HG03354 (cell line): ENCODE results near the gene GID4.
"Not testable (repeated sequence)": the region's sequence is repeated elsewhere in the genome, so short reads cannot be mapped to it uniquely, and the experiment has no call there.

ENCODE experiments used
- ATAC-seq: cut with Tn5 transposase; IDR thresholded peaks from one replicate; pipeline ENCODE4 v1.9.1; 2021; ENCODE audit warnings: mild to moderate bottlenecking; ENCODE audit not compliant: unreplicated experiment, poor library complexity, severe bottlenecking

Gene GID4

DNA sequence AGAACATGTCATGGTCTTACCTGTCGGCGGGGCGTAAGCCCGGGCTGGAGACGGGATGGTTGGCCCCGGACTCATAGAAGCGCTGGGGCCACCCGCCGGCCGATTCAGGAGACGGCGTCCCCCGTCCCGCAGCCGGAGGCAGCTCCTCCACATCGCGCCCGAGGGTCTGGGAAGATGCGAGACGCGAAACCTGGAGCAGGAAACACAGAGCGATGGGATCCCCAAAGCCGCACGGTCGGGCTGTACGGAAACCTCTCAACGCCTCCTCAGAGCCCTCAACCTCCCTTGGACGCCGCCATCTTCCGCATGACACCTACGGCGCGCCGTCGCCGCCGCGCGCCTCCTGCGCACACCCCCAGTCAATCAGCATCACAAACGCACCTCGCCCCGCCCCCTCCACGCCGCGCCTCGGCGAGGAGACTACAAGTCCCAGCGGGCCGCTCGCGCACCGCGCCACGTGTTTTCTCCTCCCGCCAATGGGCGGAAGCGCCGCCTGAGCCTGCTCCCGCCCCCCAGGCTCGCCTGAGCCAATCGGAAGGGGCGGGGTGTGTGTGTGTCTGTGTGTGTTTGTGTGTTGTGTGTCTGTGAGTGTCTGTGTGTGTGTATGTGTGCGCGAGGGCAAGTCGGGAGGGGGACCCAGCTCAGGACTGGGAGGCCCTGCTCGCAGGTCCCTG lies at the start of gene GID4, which contains the start of gene ATPAF2:
Gene GID4, plus strand, starts transcription at position 548 of the 674 bp plus-strand sequence. Its CDS starts 57 bp downstream, at position 605.
Gene ATPAF2, minus strand, starts transcription at position 308 of the 674 bp plus-strand sequence. Its CDS starts 155 bp downstream, at position 153.
- peak; percentile 90 for ATAC-seq

DNA sequence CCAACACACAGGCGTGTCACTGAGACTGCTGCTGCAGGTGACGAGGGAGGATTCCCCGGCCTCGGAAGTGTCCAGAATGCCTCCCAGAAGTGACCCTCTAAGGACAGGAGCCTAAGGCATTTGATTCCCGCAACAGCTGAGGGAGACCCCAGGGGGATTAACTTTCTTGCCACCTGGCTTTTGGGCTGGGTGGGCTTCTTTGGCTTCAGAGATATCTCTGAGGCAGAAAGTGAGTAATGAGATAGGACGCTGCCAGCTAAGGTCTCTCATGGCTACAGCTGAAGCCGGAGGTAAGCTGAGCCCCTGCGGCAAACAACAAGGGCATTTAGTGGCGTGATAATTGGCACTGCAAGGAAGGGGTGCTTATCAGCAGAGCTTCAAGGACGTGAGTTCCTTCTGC lies 49.6 kb upstream of the GID4 start:
- no peak for ATAC-seq

DNA sequence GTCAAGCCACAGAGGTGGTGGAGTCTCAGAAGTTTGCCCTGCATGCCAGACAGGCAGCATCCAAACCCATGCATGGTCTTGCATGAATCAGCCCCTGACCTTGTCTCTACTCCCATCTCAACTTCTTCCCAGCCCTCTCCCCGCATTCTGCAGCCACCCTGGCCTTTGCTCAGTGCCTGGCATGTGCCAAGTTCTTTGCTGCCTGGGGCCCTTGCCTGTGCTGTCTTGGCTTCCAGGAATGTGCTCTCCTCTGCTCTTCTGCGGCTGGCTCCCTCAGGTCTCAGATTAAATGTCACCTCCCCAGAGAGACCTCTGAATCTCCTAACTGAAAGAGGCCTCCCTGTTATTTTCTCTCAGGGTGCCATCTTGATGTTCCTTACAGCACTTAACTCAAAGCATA lies 48.9 kb upstream of the GID4 start:
- ATAC-seq, result no peak

DNA sequence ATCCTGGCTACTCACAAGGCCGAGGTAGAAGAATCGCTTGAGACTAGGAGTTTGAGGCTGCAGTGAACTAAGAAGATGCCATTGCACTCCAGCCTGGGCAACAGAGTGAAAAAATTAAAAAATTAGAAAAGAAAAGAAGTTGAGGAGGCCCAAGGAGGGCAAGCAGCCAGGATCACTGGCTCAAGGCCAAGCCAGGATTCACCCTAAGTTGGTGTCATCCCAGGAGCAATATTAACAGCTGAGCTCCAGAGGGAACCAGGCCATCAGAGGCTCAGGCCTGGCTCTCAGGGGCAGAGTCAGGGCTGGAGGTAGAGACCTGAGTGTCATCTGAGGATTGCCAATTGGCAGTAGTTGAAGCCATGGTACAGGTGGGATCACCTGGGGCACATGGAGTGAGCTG lies 45.8 kb upstream of the GID4 start:
- no peak for ATAC-seq

DNA sequence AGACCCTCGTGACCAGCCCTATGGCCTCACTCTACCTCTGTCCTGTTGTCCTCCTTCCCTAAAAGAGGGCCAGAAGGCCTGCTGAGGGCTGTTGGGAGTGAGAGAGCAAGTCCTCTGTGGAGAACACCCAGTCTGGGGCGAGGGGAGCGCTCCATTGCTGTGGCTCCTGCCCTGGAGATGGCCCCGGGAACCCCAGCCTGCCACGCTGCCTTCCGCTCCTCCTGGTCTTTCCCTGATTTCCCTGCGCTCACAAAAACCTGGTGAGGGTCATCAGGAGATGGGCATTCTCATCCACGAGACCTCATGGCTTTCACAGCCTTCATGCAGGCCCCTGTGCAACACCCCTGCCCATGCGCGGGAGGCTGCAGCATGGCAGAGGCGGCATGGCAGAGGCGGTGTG lies 45.4 kb upstream of the GID4 start:
- ATAC-seq, result no peak

DNA sequence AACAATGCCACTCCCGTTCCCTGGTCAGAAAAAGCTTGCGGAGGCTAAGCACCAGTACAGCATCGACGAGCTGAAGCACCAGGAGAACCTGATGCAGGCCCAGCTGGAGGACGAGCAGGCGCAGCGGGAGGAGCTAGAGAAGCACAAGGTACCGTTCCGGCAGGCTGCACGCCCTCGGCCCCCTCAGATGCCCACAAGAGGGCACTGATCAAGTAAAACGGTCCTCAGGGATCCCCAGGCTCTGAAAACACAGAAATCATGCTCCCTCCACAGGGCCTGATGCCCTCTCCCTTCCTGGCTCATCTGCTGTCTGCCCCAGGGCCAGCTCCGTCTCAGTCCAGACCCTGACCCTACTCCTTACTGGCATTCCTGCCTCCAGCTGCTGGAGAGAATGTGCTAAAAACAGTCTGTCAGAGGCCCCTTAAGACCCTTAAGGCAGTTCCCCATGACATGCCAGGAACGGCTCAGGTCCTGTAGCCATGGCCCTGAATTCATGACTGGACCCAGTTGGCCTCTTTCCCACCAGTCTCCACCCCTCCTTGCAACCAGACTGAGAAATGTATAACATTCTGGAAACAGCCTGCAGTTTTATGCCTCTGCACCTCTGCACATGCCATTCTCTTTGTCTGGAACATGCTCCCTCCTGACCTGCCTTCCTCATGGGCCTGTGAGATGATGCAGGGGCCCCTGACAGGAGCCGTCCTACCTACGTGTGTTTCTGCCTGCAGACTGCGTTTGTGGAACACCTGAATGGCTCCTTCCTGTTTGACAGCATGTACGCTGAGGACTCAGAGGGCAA lies 44.7 kb upstream of the GID4 start:
- no peak for ATAC-seq

DNA sequence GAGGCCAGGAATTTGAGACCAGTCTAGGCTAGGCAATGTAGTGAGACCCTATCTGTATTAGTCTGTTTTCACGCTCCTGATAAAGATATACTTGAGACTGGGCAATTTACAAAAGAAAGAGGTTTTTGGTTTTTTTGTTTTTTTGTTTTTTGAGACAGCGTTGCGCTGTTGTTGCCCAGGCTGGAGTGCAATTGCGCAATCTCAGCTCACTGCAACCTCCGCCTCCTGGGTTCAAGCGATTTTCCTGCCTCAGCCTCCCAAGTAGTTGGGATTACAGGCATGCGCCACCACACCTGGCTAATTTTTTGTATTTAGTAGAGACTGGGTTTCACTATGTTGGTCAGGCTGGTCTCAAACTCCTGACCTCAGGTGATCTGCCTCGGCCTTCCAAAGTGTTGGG lies 43.3 kb upstream of the GID4 start:
- not testable (repeated sequence) for ATAC-seq

DNA sequence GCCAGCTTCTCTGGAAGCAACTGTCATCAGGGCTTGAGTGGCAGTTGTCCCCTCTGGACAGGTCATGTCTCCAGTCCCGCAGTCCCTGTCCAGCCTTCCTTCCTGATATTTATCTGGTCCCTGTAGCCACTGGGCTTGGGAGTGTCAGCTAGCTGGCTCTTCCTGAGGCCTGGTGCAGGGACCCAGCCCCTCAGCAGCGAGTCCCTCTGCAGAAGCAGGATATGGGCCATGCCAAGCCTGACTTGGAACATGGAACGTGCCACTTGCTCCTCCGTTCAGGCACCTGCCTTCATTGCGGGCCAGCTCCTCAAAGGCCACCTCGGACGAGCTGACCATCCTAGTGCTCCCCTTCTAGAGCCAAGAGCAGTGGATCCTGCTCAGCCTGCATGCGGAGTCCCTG lies 40.3 kb upstream of the GID4 start:
- ATAC-seq, result no peak

DNA sequence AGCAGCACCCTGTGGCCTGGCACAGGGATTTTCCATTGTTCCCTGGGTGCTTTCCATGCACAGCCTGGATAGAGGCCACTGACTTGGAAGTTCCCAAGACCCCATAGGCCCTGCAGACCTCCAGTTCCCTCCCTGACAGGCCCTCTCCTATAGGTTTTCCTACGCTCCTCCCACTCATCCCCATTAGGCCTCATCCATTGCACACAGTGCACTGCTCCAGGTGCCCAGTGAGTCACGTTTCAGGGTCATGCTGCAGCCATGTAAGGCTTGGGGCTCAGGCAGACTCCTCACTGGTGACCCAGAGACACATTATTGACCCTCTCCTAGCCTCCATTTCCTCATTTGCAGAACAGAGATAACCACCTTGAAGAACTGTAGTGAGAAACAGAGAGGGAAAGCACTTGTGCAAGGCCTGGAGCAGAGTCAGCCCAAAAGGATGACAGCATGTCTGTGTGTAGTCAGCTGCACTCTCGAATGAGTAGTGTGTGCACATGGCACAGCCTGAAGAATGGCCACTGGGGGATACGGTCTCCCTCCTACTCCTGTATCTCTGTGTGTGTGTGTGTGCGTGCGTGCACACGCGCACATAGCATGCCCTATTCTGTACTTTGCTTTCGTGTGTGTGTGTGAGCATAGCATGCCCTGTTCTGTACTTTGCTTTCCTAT lies 39.7 kb upstream of the GID4 start:
- ATAC-seq, result no peak

DNA sequence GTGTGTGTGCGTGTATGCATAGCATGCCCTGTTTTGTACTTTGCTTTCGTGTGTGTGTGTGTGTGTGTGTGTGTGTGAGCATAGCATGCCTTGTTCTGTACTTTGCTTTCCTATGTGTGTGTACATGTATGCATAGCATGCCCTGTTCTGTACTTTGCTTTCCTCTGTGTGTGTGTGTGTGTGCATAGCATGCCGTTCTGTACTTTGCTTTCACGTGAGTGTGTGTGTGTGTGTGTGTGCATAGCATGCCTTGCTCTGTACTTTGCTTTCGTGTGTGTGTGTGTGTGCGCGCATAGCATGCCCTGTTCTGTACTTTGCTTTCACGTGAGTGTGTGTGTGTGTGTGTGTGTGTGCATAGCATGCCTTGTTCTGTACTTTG lies 39.2 kb upstream of the GID4 start:
- no peak for ATAC-seq

DNA sequence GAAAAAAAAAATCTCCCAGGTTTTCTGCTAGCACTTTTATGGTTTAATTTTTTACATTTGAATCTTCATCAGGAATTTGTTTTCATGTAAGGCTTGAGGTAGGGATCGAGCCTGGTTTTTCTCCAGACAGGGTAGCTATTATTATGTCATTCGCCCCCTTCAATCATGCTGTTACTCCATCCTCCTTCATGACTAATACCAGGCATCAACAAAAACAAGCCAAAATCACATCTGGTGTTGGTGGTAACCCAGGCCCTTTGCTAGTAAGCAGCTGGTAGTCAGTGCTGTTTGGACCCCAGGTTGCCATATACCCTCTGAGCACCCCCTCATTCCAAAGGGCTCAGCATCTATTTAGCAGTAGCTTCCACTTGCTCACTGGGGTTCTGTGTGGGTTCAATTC lies 37.0 kb upstream of the GID4 start:
- no peak for ATAC-seq

DNA sequence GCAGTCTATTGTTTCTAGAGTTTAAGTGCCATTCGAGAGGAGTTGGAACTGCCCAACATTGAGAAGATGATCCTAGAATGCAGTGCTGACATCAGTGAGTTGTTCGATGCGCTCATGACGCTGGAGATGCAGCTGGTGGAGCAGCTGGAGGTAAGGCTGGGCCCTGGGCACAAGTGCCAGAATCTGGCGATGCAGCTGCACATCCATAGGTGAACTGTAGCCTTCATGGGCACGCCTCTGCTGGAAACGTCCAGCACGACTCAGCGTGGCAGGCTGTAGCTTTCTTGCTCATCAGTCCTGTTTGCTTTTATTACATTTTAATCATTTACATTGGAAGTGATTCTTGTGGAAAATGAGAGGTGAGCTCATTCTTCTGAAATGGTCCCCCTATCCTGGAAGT lies 34.9 kb upstream of the GID4 start:
- ATAC-seq, result no peak

DNA sequence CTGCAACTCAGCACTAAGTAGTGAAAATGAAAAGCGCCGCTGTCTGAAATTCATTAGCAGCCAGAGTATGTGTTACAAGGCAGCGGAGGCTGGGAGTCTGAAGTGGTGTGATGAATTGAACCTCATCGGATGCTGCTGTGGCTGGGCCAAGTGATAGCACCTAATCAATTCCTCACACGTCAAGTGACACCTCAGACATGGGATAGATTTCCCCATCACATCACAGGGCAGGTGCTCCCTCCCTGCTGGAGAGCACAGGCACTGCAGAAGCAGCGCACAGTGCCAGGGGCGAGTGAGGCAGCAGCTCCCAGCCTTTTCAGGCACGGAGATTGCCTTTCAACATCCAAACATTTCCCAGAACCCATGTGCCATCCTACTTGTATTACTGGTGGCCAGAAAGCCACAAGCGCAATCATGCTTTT lies 34.3 kb upstream of the GID4 start:
- ATAC-seq, result no peak

DNA sequence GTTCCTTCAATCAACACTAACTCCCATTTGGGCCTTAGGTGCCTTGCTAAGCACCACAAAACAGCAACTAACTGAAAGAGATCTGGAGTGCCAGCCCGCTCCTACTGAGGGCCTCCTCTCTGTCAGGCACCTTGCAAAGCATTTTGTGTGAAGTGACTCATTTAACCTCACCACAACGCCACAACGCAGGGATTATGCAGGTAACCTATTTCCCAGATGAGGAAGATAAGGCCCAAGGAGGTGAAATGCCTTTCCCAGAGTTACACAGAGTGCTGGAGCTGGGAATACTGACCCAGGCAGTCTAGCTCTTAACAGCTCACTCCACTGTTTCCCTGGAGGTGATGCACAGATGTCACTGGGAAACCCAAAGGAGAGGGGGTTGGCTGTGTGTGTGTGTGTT lies 33.7 kb upstream of the GID4 start:
- ATAC-seq, result no peak

DNA sequence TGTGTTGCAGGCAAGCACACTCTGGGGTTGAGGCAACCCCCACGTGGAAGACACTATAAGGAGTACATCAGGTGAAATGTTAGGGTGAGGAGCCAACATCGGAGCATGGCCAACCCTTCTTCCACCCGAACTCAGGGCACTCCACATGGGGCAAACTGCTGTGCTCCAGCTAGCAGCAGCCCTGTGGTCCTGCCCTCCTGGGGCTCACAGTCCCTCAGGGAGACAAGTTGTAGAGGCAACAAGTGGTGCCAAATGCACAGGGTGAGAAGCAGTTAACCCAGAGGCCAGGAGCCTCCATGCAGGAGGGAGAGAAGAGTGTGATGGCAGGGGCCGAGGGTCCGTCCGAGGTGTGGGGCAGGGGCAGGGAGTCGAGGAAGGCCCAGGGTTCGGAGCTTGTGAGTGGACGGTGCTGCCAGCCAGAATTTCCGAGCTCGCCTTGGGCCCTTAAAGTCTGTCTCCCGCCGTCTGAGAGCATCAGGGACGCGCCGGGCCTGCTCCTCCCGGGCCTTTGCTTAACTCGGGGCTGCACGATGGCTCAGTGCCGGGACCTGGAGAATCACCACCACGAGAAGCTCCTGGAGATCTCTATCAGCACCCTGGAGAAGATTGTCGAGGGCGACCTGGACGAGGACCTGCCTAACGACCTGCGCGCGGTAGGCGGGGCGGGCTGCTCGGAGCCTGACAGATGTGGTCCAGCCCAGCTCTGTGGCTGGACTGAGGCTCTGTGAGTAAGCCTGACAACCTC lies 32.5 kb upstream of the GID4 start:
- no peak for ATAC-seq

DNA sequence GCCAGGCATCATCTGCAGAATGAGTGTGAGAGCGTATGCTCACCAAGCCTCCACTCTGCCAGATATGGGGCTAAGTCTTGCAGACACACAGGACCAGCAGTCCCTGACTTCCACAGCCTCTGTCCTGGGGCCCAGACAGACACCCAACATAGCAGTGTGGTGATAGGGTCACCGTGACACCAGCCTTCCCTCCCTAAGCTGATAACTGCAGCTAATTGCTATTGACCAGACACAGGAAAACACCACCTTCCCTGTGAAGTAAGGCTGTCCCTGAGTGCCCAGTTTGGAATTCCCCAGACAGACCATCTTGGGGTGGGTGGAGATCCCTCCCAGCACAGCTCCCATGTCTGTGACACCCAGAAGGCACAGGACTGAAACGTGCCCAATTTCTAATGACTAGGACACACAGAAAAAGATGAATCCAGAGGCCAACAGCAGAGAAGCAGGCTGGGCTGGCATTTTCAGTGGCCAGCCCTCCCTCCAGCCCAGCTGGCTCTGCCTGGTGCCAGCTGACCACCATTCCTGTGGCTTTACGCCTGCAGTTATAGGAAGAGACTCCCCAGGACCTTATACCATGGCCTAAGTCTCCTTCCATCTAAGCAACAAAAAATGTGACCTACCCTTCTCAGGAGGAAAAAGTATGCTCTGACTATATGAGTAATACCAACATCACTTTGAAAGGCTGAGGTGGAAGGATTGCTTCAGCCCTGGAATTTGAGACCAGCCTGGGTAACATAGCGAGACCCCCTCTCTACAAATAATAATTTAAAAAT lies 30.5 kb upstream of the GID4 start:
- no peak for ATAC-seq

DNA sequence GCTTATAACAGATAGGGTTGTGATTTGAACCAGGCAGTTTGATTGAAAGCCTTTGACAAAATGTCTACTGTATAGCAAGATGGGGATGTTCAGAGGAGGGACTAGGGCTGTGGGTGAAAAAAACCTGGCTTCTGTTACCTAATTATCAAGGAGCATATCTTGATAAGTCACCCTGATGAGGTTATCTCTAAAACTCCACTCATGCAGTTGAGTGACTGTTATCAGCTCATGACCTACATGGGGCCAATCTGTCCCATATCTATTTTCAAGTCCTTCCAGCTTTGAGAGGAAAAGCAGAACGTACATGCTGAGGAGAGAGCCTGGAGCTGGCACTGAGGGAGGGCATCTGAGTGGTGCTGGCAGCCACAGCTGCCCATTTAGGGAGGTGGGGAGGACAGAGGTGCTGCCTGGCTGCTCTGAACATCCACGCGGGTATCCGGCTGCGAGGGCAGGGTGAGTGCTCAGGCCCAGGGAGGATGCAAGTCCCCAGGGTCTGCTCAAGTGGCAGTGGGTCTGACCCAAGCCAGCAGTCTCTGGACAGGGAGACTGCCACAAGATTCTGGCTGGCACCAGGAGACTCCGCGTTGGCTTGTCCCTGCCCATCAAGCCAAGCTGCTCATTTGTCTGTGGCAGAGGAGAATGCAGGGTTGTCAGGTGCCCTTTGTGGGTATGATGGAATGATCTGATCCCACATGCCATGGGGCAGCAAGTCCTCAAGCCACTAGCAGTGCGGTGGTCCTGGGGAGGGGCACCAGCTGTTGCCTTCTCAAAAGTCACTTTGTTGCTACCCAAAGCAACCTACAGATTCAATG lies 29.4 kb upstream of the GID4 start:
- no peak for ATAC-seq

DNA sequence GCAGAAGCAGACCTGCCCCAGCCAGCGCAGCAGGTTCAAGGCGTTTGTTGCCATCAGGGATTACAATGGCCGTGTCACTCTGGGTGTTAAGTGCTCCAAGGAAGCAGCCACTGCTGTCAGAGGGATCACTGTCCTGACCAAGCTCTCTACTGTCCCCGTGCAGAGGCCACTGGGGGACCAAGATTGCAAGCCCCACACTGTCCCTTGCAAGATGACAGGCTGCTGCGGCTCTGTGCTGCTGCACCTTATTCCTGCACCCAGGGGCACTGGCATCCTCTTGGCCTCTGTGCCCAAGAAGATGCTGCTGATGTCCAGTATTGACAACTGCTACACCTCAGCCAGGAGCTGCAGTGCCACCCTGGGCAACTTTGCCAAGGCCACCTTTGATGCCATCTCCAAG lies 27.9 kb upstream of the GID4 start:
- no peak for ATAC-seq

DNA sequence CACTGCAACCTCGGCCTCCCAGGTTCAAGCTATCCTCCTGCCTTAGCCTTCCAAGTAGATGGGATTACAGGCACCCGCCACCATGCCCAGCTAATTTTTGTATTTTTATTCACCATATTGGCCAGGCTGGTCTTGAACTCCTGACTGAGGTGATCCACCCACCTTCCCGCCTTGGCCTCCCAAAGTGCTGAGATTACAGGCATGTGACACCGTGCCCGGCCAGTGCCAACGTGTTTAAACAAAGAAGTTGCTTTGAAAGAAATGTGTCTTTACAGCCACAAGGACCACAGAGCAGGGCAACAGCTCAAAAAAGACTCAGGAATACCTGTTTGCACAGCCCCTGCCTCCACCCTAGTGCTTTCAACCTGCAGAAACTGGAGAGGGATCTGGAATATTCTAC lies 25.2 kb upstream of the GID4 start:
- ATAC-seq, result no peak
